ENCODE data around the gene PCSK9. TPM values are rescaled to one million over a fixed set of nuclear protein-coding genes. Genes with fewer than 3 reads are reported as not detected.
A peak's percentile ranks its signal among the peaks of the same experiment; 100 is the strongest.

Gene PCSK9
- total RNA-seq, 4 donors from 2014 or later: 0.13 to 0.64 (median 0.23) TPM; not detected in 1

GRCh38 chr1:55065648-55066047 lies 26.3 kb downstream of the PCSK9 start:
- peaks cover 0 to 45% of the 10 kb centered on the region in 2 donors for H3K36me3 ChIP-seq
- peaks cover 0 to 64% (median 21%) of the 10 kb centered on the region in 3 donors for H3K4me1 ChIP-seq
- peak overlapping the region; percentile 40 to 78 (median 67) for H3K27ac ChIP-seq
- no peak overlapping the region for H3K4me3 ChIP-seq
- H3K9me3 ChIP-seq: no peaks in the 10 kb centered on the region
- TF ChIP-seq POLR2A (IDR thresholded peaks at IDR 0.05) (no peak), EP300 (IDR thresholded peaks at IDR 0.05) (no peak), CTCF (IDR thresholded peaks at IDR 0.05) (no peak), POLR2AphosphoS5 (IDR thresholded peaks at IDR 0.05) (no peak)
- WGBS, 2 donors (ENCODE audit: low coverage in 1 of 2): no CpG with 5 or more reads among the region's 4 CpGs
- no peaks in the 10 kb centered on the region for H3K27me3 ChIP-seq
- ATAC-seq: no peak

DNA sequence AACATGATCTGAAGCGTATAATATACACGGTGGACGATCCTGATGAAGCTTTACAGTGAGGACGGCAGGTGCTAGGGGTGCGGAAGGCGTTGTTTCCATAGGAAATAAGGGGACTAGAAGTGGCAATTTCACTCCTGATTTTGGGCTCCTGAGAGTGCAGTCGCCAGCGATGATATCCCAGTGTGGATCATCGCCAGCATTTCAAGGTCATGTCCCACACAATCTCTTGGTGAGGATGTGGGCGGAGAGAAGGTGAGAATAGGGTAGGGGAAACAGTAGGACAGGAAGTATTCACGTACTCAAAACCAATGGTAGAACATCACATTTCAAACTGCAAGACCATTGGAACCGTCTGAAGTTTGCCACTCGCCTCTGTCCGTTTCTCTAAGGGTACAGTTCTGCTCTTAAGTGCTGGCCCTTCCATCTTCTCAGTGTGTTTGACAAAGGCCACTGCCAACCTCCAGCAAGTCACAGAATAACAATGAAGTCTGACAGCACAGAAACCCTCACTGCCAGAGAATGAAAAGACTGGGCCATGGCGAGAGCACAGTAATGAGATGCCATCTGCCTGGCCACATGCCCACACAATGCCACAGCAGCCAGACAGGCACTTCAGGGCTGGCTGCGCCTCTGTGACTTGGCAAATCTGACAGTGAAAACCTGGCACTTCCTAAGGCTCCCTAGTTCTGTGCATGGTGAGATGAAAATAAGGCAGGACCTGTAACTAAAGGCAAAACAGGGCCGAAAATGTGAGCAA lies 27.9 kb downstream of the PCSK9 start:
- WGBS, 2 donors (ENCODE audit: low coverage in 1 of 2): 91 to 96% methylated on average over 8 to 16 of the region's 17 CpGs
- ATAC-seq: no peak
- TF ChIP-seq POLR2AphosphoS5 (IDR thresholded peaks at IDR 0.05) (no peak), POLR2A (IDR thresholded peaks at IDR 0.05) (no peak), CTCF (IDR thresholded peaks at IDR 0.05) (no peak), EP300 (IDR thresholded peaks at IDR 0.05) (no peak)
- Histone ChIP-seq H3K27me3 (no peaks in the 10 kb centered on the region), H3K4me3 (no peak overlapping the region), H3K9me3 (no peaks in the 10 kb centered on the region), H3K27ac (peak overlapping the region in 2 of 4 donors; percentile 28 to 36), H3K4me1 (peaks cover 0 to 55% (median 18%) of the 10 kb centered on the region in 3 donors), H3K36me3 (peaks cover 0 to 61% of the 10 kb centered on the region in 2 donors)

DNA sequence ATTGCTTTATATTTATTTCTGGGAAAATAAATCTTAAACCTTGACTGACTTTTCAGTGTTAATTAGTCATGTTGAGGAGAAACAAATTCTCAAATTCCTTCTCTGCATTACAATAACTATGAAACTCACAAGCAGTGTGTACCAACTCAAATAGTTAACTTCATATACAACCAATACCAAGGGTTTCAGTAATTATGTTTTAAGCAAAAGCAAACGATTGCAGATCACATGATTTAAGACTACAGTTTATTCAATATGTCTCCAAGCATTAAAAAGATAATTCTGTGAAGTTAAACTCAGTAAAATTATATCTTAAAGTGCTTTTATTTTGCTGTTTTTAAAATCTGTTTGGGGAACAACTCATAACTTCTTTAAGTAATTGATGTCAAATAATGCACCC lies 28.6 kb downstream of the PCSK9 start:
- ATAC-seq: no peak
- Histone ChIP-seq H3K27ac (no peak overlapping the region), H3K27me3 (no peaks in the 10 kb centered on the region), H3K36me3 (peaks cover 0 to 68% of the 10 kb centered on the region in 2 donors), H3K4me3 (no peak overlapping the region), H3K4me1 (peaks cover 0 to 49% (median 18%) of the 10 kb centered on the region in 3 donors), H3K9me3 (no peaks in the 10 kb centered on the region)
- no peak for TF ChIP-seq POLR2A (IDR thresholded peaks at IDR 0.05)
- TF ChIP-seq CTCF (IDR thresholded peaks at IDR 0.05): no peak
- TF ChIP-seq POLR2AphosphoS5 (IDR thresholded peaks at IDR 0.05): no peak
- TF ChIP-seq EP300 (IDR thresholded peaks at IDR 0.05): no peak
- 33 to 54% methylated on average over 1 of the region's 1 CpG for WGBS, 2 donors (ENCODE audit: low coverage in 1 of 2)

DNA sequence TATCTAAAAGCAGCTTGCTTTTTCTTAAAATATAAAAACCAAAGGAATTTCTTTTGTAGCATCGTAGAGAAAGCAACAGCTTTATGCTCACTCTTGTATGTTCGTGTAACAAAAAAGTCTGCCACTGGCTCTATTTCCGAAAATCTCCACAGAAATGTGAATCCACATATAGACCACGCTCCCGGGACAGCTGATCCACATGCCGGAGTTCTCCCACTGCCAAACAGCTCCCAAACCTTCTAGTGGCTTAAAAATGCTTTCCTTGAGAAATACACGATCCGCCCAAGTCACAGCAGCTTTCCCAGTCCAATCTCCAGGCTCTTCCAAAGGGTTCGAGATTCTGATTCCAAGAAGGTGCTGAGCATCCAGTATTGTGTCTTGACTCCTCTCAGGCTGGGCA lies 29.3 kb downstream of the PCSK9 start:
- 83 to 96% methylated on average over 7 to 9 of the region's 9 CpGs for WGBS, 2 donors (ENCODE audit: low coverage in 1 of 2)
- H3K27me3 ChIP-seq: no peaks in the 10 kb centered on the region
- H3K4me1 ChIP-seq: peaks cover 0 to 43% (median 18%) of the 10 kb centered on the region in 3 donors
- no peaks in the 10 kb centered on the region for H3K9me3 ChIP-seq
- no peak overlapping the region for H3K4me3 ChIP-seq
- no peak for ATAC-seq
- TF ChIP-seq POLR2A (IDR thresholded peaks at IDR 0.05) (no peak), EP300 (IDR thresholded peaks at IDR 0.05) (no peak), CTCF (IDR thresholded peaks at IDR 0.05) (no peak)
- H3K27ac ChIP-seq: no peak overlapping the region
- H3K36me3 ChIP-seq: peaks cover 0 to 75% of the 10 kb centered on the region in 2 donors

DNA sequence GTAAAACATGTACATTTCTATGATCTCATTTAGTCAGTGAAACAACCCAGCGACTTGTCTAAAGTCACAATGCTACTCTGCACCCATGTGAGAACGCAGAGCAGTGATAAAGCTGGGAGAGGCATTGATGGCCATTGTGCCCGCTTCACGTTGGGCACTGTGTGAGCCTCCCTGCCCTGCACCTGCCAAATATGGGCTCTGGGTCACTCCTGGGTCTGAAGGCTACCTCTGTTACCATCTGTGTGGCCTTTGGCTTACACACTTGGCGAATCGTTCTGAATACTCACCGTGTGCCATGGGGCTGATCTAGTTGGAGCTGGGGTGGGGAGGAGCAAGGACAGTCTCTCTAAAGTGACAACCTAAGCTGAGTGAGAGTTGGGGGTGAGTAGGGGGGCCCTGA lies 29.9 kb downstream of the PCSK9 start:
- no peak for TF ChIP-seq POLR2AphosphoS5 (IDR thresholded peaks at IDR 0.05)
- no peak for TF ChIP-seq CTCF (IDR thresholded peaks at IDR 0.05)
- TF ChIP-seq POLR2A (IDR thresholded peaks at IDR 0.05): no peak
- no peak for TF ChIP-seq EP300 (IDR thresholded peaks at IDR 0.05)
- Histone ChIP-seq H3K4me3 (no peak overlapping the region), H3K36me3 (peaks cover 0 to 82% of the 10 kb centered on the region in 2 donors), H3K27ac (no peak overlapping the region), H3K4me1 (peaks cover 0 to 36% (median 13%) of the 10 kb centered on the region in 3 donors), H3K27me3 (no peaks in the 10 kb centered on the region), H3K9me3 (no peaks in the 10 kb centered on the region)
- WGBS, 2 donors (ENCODE audit: low coverage in 1 of 2): 84 to 93% methylated on average over 3 to 5 of the region's 7 CpGs
- no peak for ATAC-seq
